H1 (cell line): Measurements from ENCODE around the gene SIPA1L2. TPM values are rescaled to one million over a fixed set of nuclear protein-coding genes. Genes with fewer than 3 reads are reported as not detected.

Source experiments
- CTBP2 ChIP-seq: IDR thresholded peaks from 2 replicates; pipeline ENCODE4 v1.7.0; 2011; ENCODE audit warnings: borderline replicate concordance, mild to moderate bottlenecking, moderate library complexity, mixed read lengths, low read length; ENCODE audit not compliant: insufficient read depth, insufficient read length
- polyA plus RNA-seq, 7 experiments: library from polyadenylated mRNA; depleted of rRNA in 3 of 7; stranded (reverse) in 5 of 7; unstranded in 2 of 7; fragments of >200 nt in 5 of 7; fragments of 200-250 nt in 2 of 7; gene quantifications; 1 replicate in 5 of 7; 2 replicates in 1 of 7; 4 replicates in 1 of 7; pipeline versions ENCODE4 v1.2.1 to v1.2.3, GENCODE V29; 2011 to 2013; ENCODE audit warnings: missing spikeins in 2 of 7, mixed read lengths in 2 of 7
- total RNA-seq: library from RNA; stranded (reverse); fragmentation: NEBNext Ultra II Directional; extraction: Animal tissue kit (Norgen Biotek cat#: 25700); gene quantifications from 2 replicates; pipeline ENCODE4 v1.2.1, GENCODE V29; 2021

The SIPA1L2 gene
- total and polyA plus RNA-seq, 2 of the 8 experiments (the other 6 are each of a cell fraction or from before 2014, with no cell fraction given) = 7.7 to 13.2 TPM

DNA sequence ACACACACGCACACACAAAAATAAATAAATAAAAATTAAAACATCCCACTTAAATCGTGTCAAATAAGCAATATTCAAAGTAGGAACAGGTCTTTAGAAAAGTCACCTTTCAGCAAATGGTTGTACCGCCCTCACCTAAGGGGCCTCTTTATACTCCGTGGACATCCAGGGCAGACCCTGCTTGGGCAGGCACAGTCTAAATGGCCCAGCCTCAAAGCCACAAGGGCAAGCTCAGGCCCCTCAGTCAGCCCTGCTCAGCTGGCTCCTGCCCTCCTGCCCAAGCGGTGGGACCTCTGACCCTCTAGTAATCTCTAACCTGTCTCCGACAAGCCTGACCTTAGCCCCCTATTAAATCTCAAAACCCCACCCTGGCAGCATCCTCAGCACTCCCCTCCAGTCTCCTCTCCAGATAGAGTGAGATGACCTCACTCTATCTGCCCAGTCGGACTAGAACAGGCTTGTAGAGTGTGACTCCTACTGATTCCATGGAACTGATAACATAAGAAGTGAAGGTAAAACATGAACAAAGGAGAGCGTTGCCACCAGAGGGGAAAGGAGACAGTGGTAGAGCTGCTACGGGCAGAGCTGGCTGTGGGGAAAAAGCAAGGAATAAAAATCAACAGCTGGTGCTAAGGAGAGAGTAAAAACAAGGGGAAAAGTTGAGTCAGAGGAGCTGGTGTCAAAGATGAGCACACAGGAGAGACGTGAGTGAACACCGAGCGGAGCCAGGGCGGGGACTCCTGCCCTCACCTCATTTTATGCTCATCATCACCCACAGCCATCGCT is 36.0 kb downstream of the SIPA1L2 start (continued):
- TF ChIP-seq CTBP2 = no peak
